K562 (cell line): ENCODE measurements around the gene TMEM126A. TPM values are rescaled to one million over a fixed set of nuclear protein-coding genes. Genes with fewer than 3 reads are reported as not detected.

Experiments used
- ATAC-seq: fragments of 200-7000 bp; cut with Tn5 transposase; 3 replicates; pipeline ENCODE4 v1.9.1; 2020; ENCODE audit warnings: moderate library complexity
- BruUV-seq: library from RNA; stranded (reverse); fragments of 400-500 nt; replicated peaks from 2 replicates; lab custom pipeline; 2021; lab: Mats Ljungman, UMichigan
- CTCF ChIA-PET: fragments of 300-600 bp; formaldehyde crosslinking; extraction: SDS; loops from one replicate; lab custom pipeline; 2021; ENCODE audit warnings: low intra/inter-chr PET ratio; lab: Yijun Ruan, JAX
- POLR2A ChIA-PET: fragments of 300-600, 350-650 bp; sonication (Branson Sonifier 250); formaldehyde crosslinking; extraction: SDS; loops from one replicate; lab custom pipeline; 2021; ENCODE audit warnings: antibody characterized with exemption, inconsistent platforms; lab: Yijun Ruan, JAX
- DNase-seq, 4 experiments: peaks; one replicate each; pipeline versions ENCODE4 v3.0.0 to v3.0.0-alpha.2; 2011 to 2018; ENCODE audit warnings: low spot score in 3 of 4, mixed read lengths in 3 of 4; ENCODE audit errors: extremely low read depth in 1 of 4
- FAIRE-seq: peaks from 2 replicates; lab custom pipeline; 2011; peaks lifted over from hg19 to GRCh38; lab: Jason Lieb, UNC
- H2AFZ ChIP-seq: 2 replicates; pipeline ENCODE4 v1.6.0; 2011; ENCODE audit warnings: low read depth, low read length, control low read depth, inconsistent platforms
- H3K27ac ChIP-seq: fragments of 200-600 bp; 3 replicates; pipeline ENCODE4 v1.8.0; 2011; ENCODE audit warnings: low read depth, mild to moderate bottlenecking, control low read depth, inconsistent platforms, low read length, moderate library complexity, mixed read lengths; ENCODE audit errors: extremely low read depth
- H3K27me3 ChIP-seq, 2 experiments: fragments of 300-600 bp in 1 of 2; 2 replicates in 1 of 2; 3 replicates in 1 of 2; pipeline versions ENCODE4 v1.6.0 to v1.8.0; 2011; ENCODE audit warnings: inconsistent platforms in 2 of 2, low read length in 2 of 2, mild to moderate bottlenecking in 1 of 2, mixed read lengths in 1 of 2, moderate library complexity in 1 of 2; ENCODE audit not compliant: control insufficient read depth in 2 of 2, insufficient read depth in 2 of 2
- H3K36me3 ChIP-seq: fragments of 300-600 bp; 3 replicates; pipeline ENCODE4 v1.8.0; 2011; ENCODE audit warnings: mild to moderate bottlenecking, low read length, inconsistent platforms; ENCODE audit not compliant: control insufficient read depth, insufficient read depth
- H3K4me1 ChIP-seq, 2 experiments: fragments of 200-600 bp in 1 of 2; replicated peaks in 1 of 2; 2 replicates in 1 of 2; 3 replicates in 1 of 2; pipeline versions ENCODE4 v1.5.1 to v1.8.0; 2011; ENCODE audit warnings: inconsistent platforms in 2 of 2, low read length in 2 of 2, mild to moderate bottlenecking in 1 of 2, mixed read lengths in 1 of 2, moderate library complexity in 1 of 2; ENCODE audit not compliant: control insufficient read depth in 2 of 2, insufficient read depth in 2 of 2
- H3K4me2 ChIP-seq: 2 replicates; pipeline ENCODE4 v1.6.1; 2011; ENCODE audit warnings: low read length, control low read depth, inconsistent platforms, mixed read lengths; ENCODE audit not compliant: insufficient read depth
- H3K4me3 ChIP-seq: fragments of 200-600 bp; sonication (generic), shearing (Covaris generic); 2 replicates; pipeline ENCODE4 v1.5.1; 2016; ENCODE audit warnings: control low read depth, inconsistent platforms
- H3K79me2 ChIP-seq: fragments of 200-600 bp; 3 replicates; pipeline ENCODE4 v1.8.0; 2011; ENCODE audit warnings: low read length, inconsistent platforms; ENCODE audit not compliant: control insufficient read depth, insufficient read depth
- H3K9ac ChIP-seq, 2 experiments: 2 replicates each; pipeline versions ENCODE4 v1.6.0 to v1.6.1; 2011; ENCODE audit warnings: low read depth in 2 of 2, low read length in 2 of 2, control low read depth in 1 of 2, inconsistent platforms in 1 of 2, mild to moderate bottlenecking in 1 of 2, mixed read lengths in 1 of 2; ENCODE audit not compliant: insufficient read depth in 1 of 2
- H3K9me1 ChIP-seq: one replicate; pipeline ENCODE4 v1.6.0; 2011; ENCODE audit warnings: inconsistent platforms, mild to moderate bottlenecking, low read length, moderate library complexity; ENCODE audit not compliant: control insufficient read depth, insufficient read depth
- H3K9me3 ChIP-seq: replicated peaks from 2 replicates; pipeline ENCODE4 v1.5.1; 2011; ENCODE audit warnings: low read depth, low read length, inconsistent platforms; ENCODE audit not compliant: control insufficient read depth, insufficient read depth
- H4K20me1 ChIP-seq: replicated peaks from 2 replicates; pipeline ENCODE4 v1.6.1; 2011; ENCODE audit warnings: low read length, inconsistent platforms, mixed read lengths; ENCODE audit not compliant: control insufficient read depth, insufficient read depth
- C11orf30 ChIP-seq: fragments of 450-650 bp; IDR thresholded peaks from 2 replicates; pipeline ENCODE4 v1.6.1; 2016; ENCODE audit warnings: low read depth, mild to moderate bottlenecking
- MAFF ChIP-seq: IDR thresholded peaks from 2 replicates; pipeline ENCODE4 v1.6.1; 2012; ENCODE audit warnings: low read length, improper control_type of control experiment
- MAFG ChIP-seq: fragments of 450-650 bp; conservative IDR thresholded peaks from 2 replicates; pipeline ENCODE4 v1.6.1; 2016; ENCODE audit warnings: missing genetic modification characterization, missing compliant biosample characterization
- ZNF316 ChIP-seq: fragments of 450-650 bp; IDR thresholded peaks from 2 replicates; pipeline ENCODE4 v1.6.1; 2016
- ZNF511 ChIP-seq: sonication (generic); formaldehyde crosslinking; IDR thresholded peaks from 2 replicates; pipeline ENCODE4 v1.8.0; 2022; ENCODE audit warnings: mild to moderate bottlenecking, missing genetic modification reagents
- WGBS: fragments of 100-300 bp; shearing (Covaris generic); methylation state at CpG from one replicate; pipeline ENCODE4 v1.1.6; 2016; ENCODE audit warnings: low coverage, mixed read lengths; ENCODE audit not compliant: insufficient coverage; ENCODE audit errors: missing lambda C conversion rate; 5-methylcytosine and 5-hydroxymethylcytosine counted together
- in situ Hi-C: fragments of 300-500 bp; cut with MboI; formaldehyde crosslinking; loops from 4 replicates; pipeline ENCODE4 v1.15.0; 2018; ENCODE audit warnings: inconsistent platforms, mixed read lengths
- intact Hi-C: fragments of 100-400 bp; cut with micrococcal nuclease; formaldehyde crosslinking; loops from 2 replicates; pipeline ENCODE4 v1.14.2; 2022
- polyA plus RNA-seq, 8 experiments: library from polyadenylated mRNA; depleted of rRNA in 4 of 8; stranded (reverse) in 5 of 8; unstranded in 3 of 8; fragments of >200 nt; fragmentation: Nextera tagmentation in 2 of 8; fragmentation: Illumina TruSeq in 1 of 8; extraction: Ambion mirVana in 2 of 8; extraction: Trizol in 1 of 8; gene quantifications; 2 replicates each; pipeline versions ENCODE4 v1.2.1 to v1.2.3, GENCODE V29; 2011 to 2014; ENCODE audit warnings: inconsistent platforms in 1 of 8, missing spikeins in 1 of 8
- total RNA-seq, 7 experiments: library from RNA; depleted of rRNA in 6 of 7; stranded (reverse); fragments of >200 nt in 6 of 7; fragmentation: Illumina TruSeq in 2 of 7; extraction: Trizol in 2 of 7; gene quantifications; 2 replicates each; pipeline versions ENCODE4 v1.2.1 to v1.2.3, GENCODE V29; 2011 to 2021; ENCODE audit warnings: low replicate concordance in 1 of 7

Gene TMEM126A
- total and polyA plus RNA-seq, 9 of the 15 experiments (the other 6 are each of a cell fraction or from before 2014, with no cell fraction given) = 19.3 to 154 (median 56.3) TPM

- FAIRE-seq (no peak), DNase-seq (no peak), ATAC-seq (no peak)
- Histone ChIP-seq H3K27ac (no peak overlapping the region), H3K36me3 (peaks cover 3% of the 10 kb centered on the region), H3K79me2 (peaks cover 18% of the 10 kb centered on the region), H3K9me3 (no peaks in the 10 kb centered on the region), H3K4me3 (no peak overlapping the region), H3K4me1 (peaks cover 5 to 14% of the 10 kb centered on the region in 2 experiments; a peak in 3 of 5 replicates), H3K9ac (no peak overlapping the region), H4K20me1 (peaks cover 9% of the 10 kb centered on the region), H3K27me3 (no peaks in the 10 kb centered on the region), H3K9me1 (no peaks in the 10 kb centered on the region), H2AFZ (no peak overlapping the region), H3K4me2 (no peak overlapping the region)
- WGBS = 25% methylated on average over 1 of the region's 1 CpG
- ChIA-PET CTCF (no interaction called here), POLR2A (no interaction called here)
- intact Hi-C loops = loop anchor here (10.0 kb wide), 2 partner anchors 507 to 577 kb away; partner anchors contain the start of gene EED
- BruUV-seq = no TSS peak
- in situ Hi-C loops = no loop called here
- peak; percentile 65; the same call in 1 of the 2 replicates for TF ChIP-seq C11orf30
- peak; percentile 29; the same call in 1 of the 2 replicates for TF ChIP-seq MAFF
- TF ChIP-seq MAFG (tag) = peak; percentile 59; the same call in 1 of the 2 replicates
- no peak for TF ChIP-seq ZNF511 (CRISPR knock-in tag)
- peak; percentile 87 for TF ChIP-seq ZNF316
Observed at GRCh38 chr11:85668157-85668556, 20.4 kb downstream of the TMEM126A start.
